ENCODE data around the gene STPG4. TPM values are rescaled to one million over a fixed set of nuclear protein-coding genes. Genes with fewer than 3 reads are reported as not detected.
"Not testable (repeated sequence)": the region's sequence is repeated elsewhere in the genome, so short reads cannot be mapped to it uniquely, and the experiment has no call there.

Gene STPG4
- total and polyA plus RNA-seq, 2 of the 8 experiments (the other 6 are each of a cell fraction or from before 2014, with no cell fraction given): 0.28 TPM; not detected in 1

DNA sequence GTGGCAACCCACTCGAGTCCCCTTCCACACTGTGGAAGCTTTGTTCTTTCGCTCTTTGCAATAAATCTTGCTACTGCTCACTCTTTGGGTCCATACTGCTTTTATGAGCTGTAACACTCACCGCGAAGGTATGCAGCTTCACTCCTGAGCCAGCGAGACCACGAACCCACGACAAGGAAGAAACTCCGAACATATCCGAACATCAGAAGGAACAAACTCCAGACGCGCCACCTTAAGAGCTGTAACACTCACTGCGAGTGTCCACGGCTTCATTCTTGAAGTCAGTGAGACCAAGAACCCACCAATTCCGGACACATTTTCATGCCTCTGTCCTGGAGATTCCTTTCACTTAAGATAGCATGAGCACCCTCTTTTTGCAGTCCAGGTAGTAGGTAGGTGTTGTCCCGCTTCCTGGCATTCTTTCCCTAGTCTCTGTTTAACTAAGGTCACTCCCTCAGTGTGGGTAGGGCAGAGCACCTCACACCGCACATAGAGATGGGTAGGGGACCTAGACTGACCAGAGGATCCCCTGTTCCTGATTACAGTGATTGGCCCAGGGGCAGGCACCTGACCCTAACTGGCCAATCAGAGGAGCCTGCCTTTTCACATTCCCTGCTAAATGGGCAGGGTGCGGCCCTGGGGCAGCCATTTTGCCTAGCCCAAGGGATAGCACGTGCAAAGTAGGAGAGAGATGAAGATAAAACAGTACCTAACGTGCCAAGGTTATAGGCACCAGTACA, 46.7 kb downstream of the STPG4 start:
- not testable (repeated sequence) for H3K4me3 ChIP-seq (ENCODE audit: extremely low read depth in 1 of 4, insufficient read depth in 2 of 4, low read depth in 3 of 4, low read length in 4 of 4)
- 97% methylated on average over 18 of the region's 19 CpGs; no CpG with 5 or more reads in 1 of the 2 experiments for WGBS, 2 experiments (ENCODE audit: extremely low coverage in 1 of 2, insufficient coverage in 1 of 2, insufficient read length in 1 of 2, insufficient replicate concordance in 2 of 2, low coverage in 1 of 2, low lambda C conversion rate in 2 of 2, missing lambda C conversion rate in 1 of 2)

More for the DNA sequence above, 46.7 kb downstream of the STPG4 start:
- H3K4ac ChIP-seq (replicated peaks; ENCODE audit: insufficient read length, low read depth, low read length); H4K91ac ChIP-seq (replicated peaks; ENCODE audit: insufficient read length, low read length); H2BK15ac ChIP-seq (ENCODE audit: low read length); H3K4me2 ChIP-seq (ENCODE audit: insufficient read depth in 1 of 2, low read depth in 2 of 2, low read length in 2 of 2); POLR2A ChIA-PET (ENCODE audit: partially characterized antibody); H3K14ac ChIP-seq (ENCODE audit: insufficient read length); H2BK120ac ChIP-seq (replicated peaks; ENCODE audit: low read depth, low read length); H4K20me1 ChIP-seq (replicated peaks in 1 of 2; ENCODE audit: control insufficient read depth in 1 of 2, insufficient read depth in 2 of 2, low read length in 2 of 2); H2BK5ac ChIP-seq (ENCODE audit: low read depth, low read length); H2BK20ac ChIP-seq (ENCODE audit: low read length); DNase-seq (ENCODE audit: low read depth in 1 of 2, low spot score in 2 of 2); H3K36me3 ChIP-seq (ENCODE audit: control insufficient read depth in 2 of 4, insufficient read depth in 4 of 4, low read length in 3 of 4); H2AK5ac ChIP-seq (ENCODE audit: low read depth, low read length); H2BK12ac ChIP-seq (ENCODE audit: low read depth, low read length); H4K5ac ChIP-seq (ENCODE audit: insufficient read length, low read depth, low read length); H3K9me3 ChIP-seq (ENCODE audit: insufficient read depth in 2 of 2, low read depth in 1 of 2, low read length in 1 of 2); H3K27me3 ChIP-seq (replicated peaks in 1 of 4; ENCODE audit: control insufficient read depth in 3 of 4, extremely low read depth in 1 of 4, insufficient read depth in 3 of 4, low read length in 3 of 4); H3K4me1 ChIP-seq (replicated peaks in 1 of 4; ENCODE audit: control insufficient read depth in 3 of 4, insufficient read depth in 4 of 4, low read length in 3 of 4); FAIRE-seq; H3K23ac ChIP-seq (ENCODE audit: insufficient read length); H3K27ac ChIP-seq (ENCODE audit: low read depth, low read length); H3K56ac ChIP-seq (replicated peaks; ENCODE audit: insufficient read length, low read depth, low read length); H3K18ac ChIP-seq (ENCODE audit: extremely low read depth, low read length); H3K9ac ChIP-seq (replicated peaks in 1 of 4; ENCODE audit: extremely low read depth in 1 of 4, low read depth in 3 of 4, low read length in 3 of 4); H3K79me2 ChIP-seq (ENCODE audit: control insufficient read depth in 1 of 2, insufficient read depth in 2 of 2, low read length in 2 of 2); H4K8ac ChIP-seq (ENCODE audit: extremely low read depth, insufficient read depth, low read length); H3K79me1 ChIP-seq (ENCODE audit: low read depth, low read length); H3K23me2 ChIP-seq (ENCODE audit: low read depth, low read length): not testable (repeated sequence)
- 0 out of 2 replicates have a peak overlapping the region, but pooled peaks have one; percentile 15 for H2AFZ ChIP-seq (ENCODE audit: low read length)
- CTCF ChIA-PET (ENCODE audit: partially characterized antibody): interaction anchor here (0.6 to 1.4 kb wide), 4 partner anchors 13 to 214 kb away, joined by 3 to 6 read pairs (median 3); no protein-coding TSS in a partner anchor

Measured in H1 (cell line).